ENCODE data around the gene RWDD1.

The RWDD1 gene

GRCh38 chr6:116529466-116530290 is 41.6 kb upstream of the RWDD1 start:
- DNase-seq (ENCODE audit: extremely low spot score): no peak
- ChIA-PET POLR2A (interaction anchor here (1.2 to 1.6 kb wide), 2 partner anchors 18 to 250 kb away, joined by 4 to 5 read pairs; partner anchors contain the start of genes CALHM5 and TSPYL1), CTCF (interaction anchor here (0.7 to 2.2 kb wide), 6 partner anchors 16 to 312 kb away, joined by 3 to 8 read pairs (median 6); partner anchors contain the start of gene CALHM5)
- TF ChIP-seq ELF4 (IDR thresholded peaks at IDR 0.05) (no peak), TARDBP (IDR thresholded peaks at IDR 0.05) (no peak), CTBP1 (IDR thresholded peaks at IDR 0.05; ENCODE audit: borderline replicate concordance) (no peak), ARNT (IDR thresholded peaks at IDR 0.05) (no peak), BHLHE40 (IDR thresholded peaks at IDR 0.05; ENCODE audit: borderline replicate concordance) (no peak), PKNOX1 (IDR thresholded peaks at IDR 0.05) (no peak), FOXK2 (IDR thresholded peaks at IDR 0.05) (no peak), HDGF (IDR thresholded peaks at IDR 0.05; ENCODE audit: borderline replicate concordance) (no peak), NFRKB (IDR thresholded peaks at IDR 0.05) (no peak), FOXM1 (IDR thresholded peaks at IDR 0.05; ENCODE audit: borderline replicate concordance) (no peak), L3MBTL2 (conservative IDR thresholded peaks at IDR 0.05) (no peak), LEF1 (IDR thresholded peaks at IDR 0.05; ENCODE audit: borderline replicate concordance) (no peak), ZNF384 (IDR thresholded peaks at IDR 0.05) (no peak)

- CTCF ChIA-PET: interaction anchor here (0.7 to 1.6 kb wide), 4 partner anchors 17 to 313 kb away, joined by 3 to 8 read pairs (median 4); partner anchors contain the start of gene CALHM5
- TF ChIP-seq ELF4 (IDR thresholded peaks at IDR 0.05): no peak
- no peak for TF ChIP-seq FOXA1 (IDR thresholded peaks at IDR 0.05)
- no peak for TF ChIP-seq TARDBP (IDR thresholded peaks at IDR 0.05)
- no peak for TF ChIP-seq L3MBTL2 (conservative IDR thresholded peaks at IDR 0.05)
- no peak for TF ChIP-seq SP1 (IDR thresholded peaks at IDR 0.05)
- TF ChIP-seq FOXM1 (IDR thresholded peaks at IDR 0.05; ENCODE audit: borderline replicate concordance): no peak
- TF ChIP-seq ZNF384 (IDR thresholded peaks at IDR 0.05): no peak
- TF ChIP-seq HDGF (IDR thresholded peaks at IDR 0.05; ENCODE audit: borderline replicate concordance): no peak
- TF ChIP-seq ARNT (IDR thresholded peaks at IDR 0.05): no peak
- no peak for TF ChIP-seq BHLHE40 (IDR thresholded peaks at IDR 0.05; ENCODE audit: borderline replicate concordance)
- TF ChIP-seq SUZ12 (IDR thresholded peaks at IDR 0.05): no peak
- TF ChIP-seq FOXK2 (IDR thresholded peaks at IDR 0.05): no peak
- no peak for TF ChIP-seq NFRKB (IDR thresholded peaks at IDR 0.05)
- TF ChIP-seq CTBP1 (IDR thresholded peaks at IDR 0.05; ENCODE audit: borderline replicate concordance): no peak
- no peak for TF ChIP-seq PKNOX1 (IDR thresholded peaks at IDR 0.05)
- no peak for TF ChIP-seq LEF1 (IDR thresholded peaks at IDR 0.05; ENCODE audit: borderline replicate concordance)
- POLR2A ChIA-PET: interaction anchor here (1.2 to 1.6 kb wide), 2 partner anchors 19 to 251 kb away, joined by 4 to 5 read pairs; partner anchors contain the start of genes CALHM5 and TSPYL1
- DNase-seq (ENCODE audit: extremely low spot score): no peak
These were observed 40.9 kb upstream of the RWDD1 start for GRCh38 chr6:116530436-116530835.

GRCh38 chr6:116531675-116532570 is 39.4 kb upstream of the RWDD1 start:
- ChIA-PET CTCF (interaction anchor here (0.8 to 2.0 kb wide), 7 partner anchors 8 to 263 kb away, joined by 3 to 12 read pairs (median 7); no protein-coding TSS in a partner anchor), POLR2A (no interaction called here)
- TF ChIP-seq HDGF (IDR thresholded peaks at IDR 0.05; ENCODE audit: borderline replicate concordance): no peak
- DNase-seq (ENCODE audit: extremely low spot score): peak; percentile 64

GRCh38 chr6:116533233-116533957 is 37.9 kb upstream of the RWDD1 start:
- DNase-seq (ENCODE audit: extremely low spot score): no peak
- ChIA-PET POLR2A (interaction anchor here (1.3 to 1.9 kb wide), 2 partner anchors 38 to 162 kb away, joined by 3 to 5 read pairs; partner anchors contain the start of gene RWDD1), CTCF (interaction anchor here (0.6 to 2.1 kb wide), 13 partner anchors 8 to 265 kb away, joined by 3 to 18 read pairs (median 5); partner anchors contain the start of genes CALHM4 and CALHM5)
- TF ChIP-seq FOXA1 (IDR thresholded peaks at IDR 0.05): no peak
- peak; percentile 65 for TF ChIP-seq L3MBTL2 (conservative IDR thresholded peaks at IDR 0.05)

GRCh38 chr6:116535109-116535508 is 36.2 kb upstream of the RWDD1 start:
- POLR2A ChIA-PET: interaction anchor here (1.1 kb wide), 1 partner anchor 255 kb away, joined by 3 read pairs; the partner anchor contains the start of gene TSPYL1
- no peak for DNase-seq (ENCODE audit: extremely low spot score)
- CTCF ChIA-PET: interaction anchor here (0.6 to 2.1 kb wide), 7 partner anchors 24 to 318 kb away, joined by 3 to 18 read pairs (median 3); partner anchors contain the start of gene CALHM5
- TF ChIP-seq FOXM1 (IDR thresholded peaks at IDR 0.05; ENCODE audit: borderline replicate concordance) (no peak), FOXA1 (IDR thresholded peaks at IDR 0.05) (no peak), SP1 (IDR thresholded peaks at IDR 0.05) (no peak), PKNOX1 (IDR thresholded peaks at IDR 0.05) (no peak), HDGF (IDR thresholded peaks at IDR 0.05; ENCODE audit: borderline replicate concordance) (no peak), ARNT (IDR thresholded peaks at IDR 0.05) (no peak), LEF1 (IDR thresholded peaks at IDR 0.05; ENCODE audit: borderline replicate concordance) (no peak), NFRKB (IDR thresholded peaks at IDR 0.05) (no peak), ELF4 (IDR thresholded peaks at IDR 0.05) (no peak), BHLHE40 (IDR thresholded peaks at IDR 0.05; ENCODE audit: borderline replicate concordance) (no peak), TARDBP (IDR thresholded peaks at IDR 0.05) (no peak), FOXK2 (IDR thresholded peaks at IDR 0.05) (no peak), SUZ12 (IDR thresholded peaks at IDR 0.05) (no peak), L3MBTL2 (conservative IDR thresholded peaks at IDR 0.05) (no peak), ZNF384 (IDR thresholded peaks at IDR 0.05) (no peak), CTBP1 (IDR thresholded peaks at IDR 0.05; ENCODE audit: borderline replicate concordance) (no peak)

Data from HEK293T (cell line).